Heart left ventricle (tissue), 13 donors: Measurements from ENCODE around the gene ERC1.
"Not testable (repeated sequence)": the region's sequence is repeated elsewhere in the genome, so short reads cannot be mapped to it uniquely, and the experiment has no call there.

Experiments used
- CTCF ChIP-seq, 12 donors: fragments of 200-600 bp; sonication (generic) in 4 of 12; IDR thresholded peaks; one replicate each; pipeline versions ENCODE4 v1.5.0 to v1.8.0; 2018 to 2022; ENCODE audit warnings: antibody characterized with exemption in 12 of 12, mild to moderate bottlenecking in 5 of 12
- POLR2A ChIP-seq, 2 donors: fragments of 450-650 bp; IDR thresholded peaks; one replicate each; pipeline ENCODE4 v1.6.1; 2017; ENCODE audit warnings: antibody characterized with exemption in 2 of 2, mild to moderate bottlenecking in 2 of 2, moderate library complexity in 2 of 2
- donor health status: ischemic (EF 13 %, LVEDD 7.1; RV severe dilation, severe dysfunction).
- donor health status: DM: no; HTN: yes; CAD: no.
- donor health status: DM: no; HTN: no; CAD: no.
- donor health status: ischemic (EF 25% LVEDD 6.9; RV normal size, moderate dysfunction).
- donor health status: ischemic (EF 25% LVEDD 5.7; RV mildly dilated, moderate dysfunction).
- donor health status: ischemic (EF 35%, LVEDD 5.7; RV mildly dilated, moderate dysfunction).
- donor health status: nonischemic (EF 11% LVEDD 7.7; RV severe dilation, severe dysfunction).
- donor health status: DM: yes; HTN: yes; CAD: no.
- donor health status: PGD.
- donor health status: ischemic (EF 29% LVEDD 5.4; RV normal size, mild dysfunction).
- donor health status: nonischemic (EF 23%, LVEDD 6.1; RV moderate dilation, normal function).

GRCh38 chr12:1146758-1147157, 155.7 kb downstream of the ERC1 start:
- TF ChIP-seq POLR2A, CTCF (IDR thresholded peaks at IDR 0.05): not testable (repeated sequence)
